SH-SY5Y (cell line): ENCODE results near the gene BRINP3.

Source experiments
- GATA2 ChIP-seq: IDR thresholded peaks from 2 replicates; pipeline ENCODE4 v1.6.1; 2011; ENCODE audit warnings: mild to moderate bottlenecking, low read depth, low read length
- GATA3 ChIP-seq: IDR thresholded peaks from 2 replicates; pipeline ENCODE4 v1.6.1; 2011; ENCODE audit warnings: low read depth, mild to moderate bottlenecking, low read length, moderate library complexity

DNA sequence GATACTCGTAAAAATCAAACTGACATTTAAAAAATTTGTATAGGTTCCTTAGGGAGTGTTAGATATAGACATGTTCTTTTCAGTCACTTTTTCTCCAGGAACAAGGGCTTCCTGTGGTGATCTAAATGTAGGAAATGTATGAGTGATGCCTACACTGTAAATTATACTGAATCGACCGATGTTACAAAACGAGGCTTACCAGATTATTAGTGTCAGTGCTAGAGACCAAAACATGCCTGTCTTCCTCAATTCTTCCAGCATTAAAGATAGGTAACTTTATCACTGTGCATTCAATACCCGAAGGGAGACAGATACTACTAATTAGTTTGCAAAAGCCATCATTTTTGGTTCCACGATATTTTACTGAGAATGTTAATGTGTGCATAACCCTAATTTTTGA is 86.1 kb downstream of the BRINP3 start:
- no peak for TF ChIP-seq GATA2
- TF ChIP-seq GATA3, result no peak
